Cerebellar cortex (tissue), 1 donor: ENCODE results near the gene NTRK2.

Experiments used
- DNase-seq: peaks from one replicate; pipeline ENCODE4 v3.0.0-alpha.2; 2015; ENCODE audit warnings: low spot score

The NTRK2 gene

DNA sequence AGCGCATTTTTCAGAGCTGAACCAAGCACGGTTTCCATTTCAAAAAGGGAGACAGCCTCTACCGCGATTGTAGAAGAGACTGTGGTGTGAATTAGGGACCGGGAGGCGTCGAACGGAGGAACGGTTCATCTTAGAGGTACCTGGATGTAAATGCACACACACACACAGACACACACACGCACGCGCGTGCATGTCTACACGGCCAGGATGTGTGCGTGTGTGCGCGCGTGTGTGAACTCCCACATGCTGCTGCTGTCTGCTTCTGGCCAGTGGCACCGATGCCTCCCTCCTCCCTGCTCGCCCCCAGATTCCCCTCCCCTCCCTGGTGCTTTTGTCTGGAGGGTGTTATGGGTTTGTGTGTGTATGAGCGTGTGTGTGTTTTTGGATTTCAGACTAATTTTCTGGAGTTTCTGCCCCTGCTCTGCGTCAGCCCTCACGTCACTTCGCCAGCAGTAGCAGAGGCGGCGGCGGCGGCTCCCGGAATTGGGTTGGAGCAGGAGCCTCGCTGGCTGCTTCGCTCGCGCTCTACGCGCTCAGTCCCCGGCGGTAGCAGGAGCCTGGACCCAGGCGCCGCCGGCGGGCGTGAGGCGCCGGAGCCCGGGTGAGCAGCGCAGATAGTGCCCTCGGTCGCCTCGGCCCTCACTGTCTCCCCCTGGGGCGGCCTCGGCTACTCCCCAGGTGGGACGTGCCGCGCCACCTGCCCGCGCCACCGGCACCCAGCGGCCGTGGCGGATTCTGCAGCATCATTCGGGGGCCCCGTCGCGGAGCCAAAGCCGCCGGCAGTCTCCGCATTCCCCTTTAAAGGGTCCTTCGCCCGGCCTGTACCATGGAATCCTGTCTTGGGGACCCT, at the start of gene NTRK2:
Gene NTRK2 (plus strand): TSS at position 442 of the 850 bp plus-strand sequence. CDS start 1,020 bp downstream, outside the sequence.
- DNase-seq = peak; percentile 75

- no peak for DNase-seq
Observed at GRCh38 chr9:84620338-84620737, 49.2 kb upstream of the NTRK2 start.

DNA sequence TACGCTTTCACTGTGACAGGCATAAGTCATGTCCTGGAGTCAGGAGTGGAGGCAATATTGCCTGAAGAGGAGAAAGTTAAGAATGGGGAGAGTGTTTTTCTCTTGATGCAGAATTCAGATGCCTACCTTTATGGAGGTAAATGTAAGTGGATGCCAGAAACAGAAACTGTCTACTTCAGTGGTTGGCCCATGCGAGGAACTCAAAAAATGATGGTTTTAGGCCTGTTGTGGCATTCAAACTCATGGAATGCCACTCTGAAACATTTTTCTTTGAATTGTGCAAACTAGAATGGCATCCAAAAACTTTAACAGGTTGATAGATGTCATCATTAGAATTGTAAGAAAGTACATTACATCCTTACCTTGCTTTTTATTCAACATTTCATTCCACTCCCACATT, 47.7 kb upstream of the NTRK2 start:
- no peak for DNase-seq

DNA sequence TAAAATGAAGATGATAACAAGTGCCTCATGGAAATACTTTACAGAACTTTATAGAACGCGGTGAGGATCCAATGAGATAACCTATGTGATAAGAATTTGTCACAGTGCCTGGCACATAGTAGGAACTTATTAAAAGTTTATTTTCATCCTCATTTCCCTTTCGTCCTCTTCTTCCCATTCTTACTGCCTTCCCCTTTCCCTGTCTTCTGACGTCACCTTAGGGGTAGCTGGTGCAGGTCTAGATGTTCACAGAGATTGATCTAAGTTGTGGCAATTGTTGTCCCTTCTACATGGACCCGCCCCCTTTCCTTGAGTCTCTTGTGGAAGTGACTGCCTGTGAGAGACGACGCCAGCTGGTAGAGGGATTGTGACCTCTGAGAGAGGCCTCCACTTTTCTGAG, 46.5 kb upstream of the NTRK2 start:
- DNase-seq = no peak

DNA sequence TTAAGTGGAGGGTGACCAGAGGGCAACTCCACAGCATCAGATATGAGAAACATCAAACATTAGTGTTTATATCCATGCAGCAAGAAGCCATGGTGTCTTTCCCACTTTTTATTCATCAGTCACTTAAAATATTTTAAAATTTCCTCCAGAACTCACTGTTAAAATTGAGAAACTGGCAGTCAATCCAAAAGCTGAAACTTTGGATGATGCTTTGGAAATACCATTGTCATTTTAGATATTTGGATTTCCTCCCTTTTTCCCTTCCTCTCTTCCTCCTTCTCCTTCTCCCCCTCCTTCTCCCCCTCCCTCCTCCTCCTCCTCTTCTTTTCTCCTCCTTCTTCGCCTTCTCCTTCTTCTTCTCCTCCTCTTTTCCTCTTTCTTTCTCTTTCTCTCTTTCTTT, 33.1 kb upstream of the NTRK2 start:
- no peak for DNase-seq

DNA sequence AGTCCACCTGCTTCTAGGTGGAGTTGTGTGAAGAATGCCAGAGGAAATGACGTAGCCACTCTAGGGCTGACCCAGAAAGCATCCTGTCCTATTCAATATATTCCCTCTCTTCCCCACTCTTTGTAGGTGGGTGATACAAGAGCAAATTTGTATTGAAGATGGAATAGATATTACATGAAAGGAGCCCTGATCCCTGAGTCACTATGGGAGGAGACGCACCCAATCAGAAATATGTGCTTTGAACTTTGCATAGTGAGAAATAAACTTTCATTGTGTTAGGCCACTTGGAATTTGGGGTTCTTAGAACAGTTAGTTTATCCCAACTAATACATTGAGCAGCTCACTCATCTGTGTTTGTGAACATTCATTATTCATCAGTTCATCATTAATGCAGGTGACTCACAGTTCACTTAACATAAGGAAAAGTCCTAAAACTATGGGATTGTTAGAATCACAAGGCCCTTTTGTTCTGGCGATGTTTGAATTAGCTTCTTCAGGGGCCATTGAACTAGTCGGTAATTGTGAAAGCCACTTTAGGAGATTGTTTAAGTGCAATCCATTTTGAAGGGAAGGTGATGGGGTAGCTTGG, 26.9 kb upstream of the NTRK2 start:
- DNase-seq = no peak

DNA sequence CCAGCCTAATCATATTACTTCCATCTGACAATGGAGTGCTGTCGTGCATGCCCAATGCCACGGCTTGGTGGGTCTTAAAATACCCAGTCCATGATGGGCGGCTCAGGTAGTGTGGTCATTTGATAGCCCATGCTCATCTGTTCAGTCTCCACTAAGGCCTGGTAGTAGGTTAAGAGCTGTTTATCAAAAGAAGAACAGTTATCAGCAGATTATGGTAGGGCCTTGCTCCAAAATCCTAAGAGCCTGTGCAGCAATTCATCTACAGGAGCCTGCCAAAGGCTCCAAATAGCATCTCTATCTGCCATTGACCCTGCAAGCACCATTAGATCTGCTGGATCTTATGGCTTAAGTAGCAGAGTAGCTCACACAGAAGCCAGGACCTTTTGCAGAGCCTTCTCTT, 21.8 kb upstream of the NTRK2 start:
- no peak for DNase-seq

- DNase-seq = peak; percentile 58
Observed at GRCh38 chr9:84652496-84653120, 16.9 kb upstream of the NTRK2 start.

GRCh38 chr9:84655447-84655846, 14.1 kb upstream of the NTRK2 start:
- no peak for DNase-seq

- no peak for DNase-seq
Observed at GRCh38 chr9:84659313-84659712, 10.2 kb upstream of the NTRK2 start.

GRCh38 chr9:84659773-84660172, 9.8 kb upstream of the NTRK2 start:
- no peak for DNase-seq

- DNase-seq = peak; percentile 68
Observed at GRCh38 chr9:84667571-84668195, 1.8 kb upstream of the NTRK2 start.

DNA sequence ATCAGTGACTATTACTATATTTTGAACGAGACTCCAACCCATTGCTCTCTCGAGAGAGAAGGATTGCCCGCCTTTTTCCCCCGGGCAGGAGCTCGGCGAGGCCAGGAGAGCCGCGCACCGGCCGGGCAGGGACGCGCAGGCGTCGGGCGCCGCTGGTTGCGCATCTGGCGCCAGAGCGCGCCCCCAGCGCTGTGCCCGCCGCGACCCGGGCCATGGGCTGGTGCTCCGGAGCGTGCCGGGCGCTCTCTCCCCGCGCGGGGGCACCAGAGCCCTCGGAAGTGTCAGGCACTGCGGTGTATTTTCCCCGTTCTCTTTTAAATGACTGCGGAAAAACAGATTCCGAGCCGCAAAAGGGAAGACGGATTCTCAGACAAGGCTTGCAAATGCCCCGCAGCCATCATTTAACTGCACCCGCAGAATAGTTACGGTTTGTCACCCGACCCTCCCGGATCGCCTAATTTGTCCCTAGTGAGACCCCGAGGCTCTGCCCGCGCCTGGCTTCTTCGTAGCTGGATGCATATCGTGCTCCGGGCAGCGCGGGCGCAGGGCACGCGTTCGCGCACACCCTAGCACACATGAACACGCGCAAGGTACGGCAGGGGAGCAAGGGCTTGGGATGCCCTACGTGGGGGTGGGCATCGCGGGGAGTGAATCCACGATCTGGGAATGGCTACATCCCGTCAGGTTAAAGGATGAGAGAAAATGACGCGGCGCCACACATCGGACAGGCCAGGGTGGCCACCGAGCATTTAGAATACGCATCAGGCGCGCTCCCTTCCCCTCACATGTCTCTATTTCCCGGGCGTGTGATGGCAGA, 1.1 kb upstream of the NTRK2 start:
- DNase-seq = peak; percentile 81

DNA sequence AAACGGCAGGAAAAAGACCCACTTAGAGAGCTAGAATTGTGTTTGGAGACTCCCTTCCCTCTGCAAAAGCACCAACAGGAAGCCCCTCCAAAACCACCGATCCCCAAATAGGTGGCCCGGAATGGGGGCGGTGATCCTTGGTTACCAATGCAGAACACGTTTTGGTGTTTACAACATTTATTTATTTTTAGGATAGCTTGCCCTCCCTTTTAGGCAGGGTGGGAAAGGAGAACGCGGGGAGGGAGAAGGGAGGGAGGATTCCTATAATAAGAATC, 579 bp upstream of the NTRK2 start:
- DNase-seq = no peak

GRCh38 chr9:84670138-84671041, 861 bp downstream of the NTRK2 start:
- DNase-seq = peak; percentile 69

DNA sequence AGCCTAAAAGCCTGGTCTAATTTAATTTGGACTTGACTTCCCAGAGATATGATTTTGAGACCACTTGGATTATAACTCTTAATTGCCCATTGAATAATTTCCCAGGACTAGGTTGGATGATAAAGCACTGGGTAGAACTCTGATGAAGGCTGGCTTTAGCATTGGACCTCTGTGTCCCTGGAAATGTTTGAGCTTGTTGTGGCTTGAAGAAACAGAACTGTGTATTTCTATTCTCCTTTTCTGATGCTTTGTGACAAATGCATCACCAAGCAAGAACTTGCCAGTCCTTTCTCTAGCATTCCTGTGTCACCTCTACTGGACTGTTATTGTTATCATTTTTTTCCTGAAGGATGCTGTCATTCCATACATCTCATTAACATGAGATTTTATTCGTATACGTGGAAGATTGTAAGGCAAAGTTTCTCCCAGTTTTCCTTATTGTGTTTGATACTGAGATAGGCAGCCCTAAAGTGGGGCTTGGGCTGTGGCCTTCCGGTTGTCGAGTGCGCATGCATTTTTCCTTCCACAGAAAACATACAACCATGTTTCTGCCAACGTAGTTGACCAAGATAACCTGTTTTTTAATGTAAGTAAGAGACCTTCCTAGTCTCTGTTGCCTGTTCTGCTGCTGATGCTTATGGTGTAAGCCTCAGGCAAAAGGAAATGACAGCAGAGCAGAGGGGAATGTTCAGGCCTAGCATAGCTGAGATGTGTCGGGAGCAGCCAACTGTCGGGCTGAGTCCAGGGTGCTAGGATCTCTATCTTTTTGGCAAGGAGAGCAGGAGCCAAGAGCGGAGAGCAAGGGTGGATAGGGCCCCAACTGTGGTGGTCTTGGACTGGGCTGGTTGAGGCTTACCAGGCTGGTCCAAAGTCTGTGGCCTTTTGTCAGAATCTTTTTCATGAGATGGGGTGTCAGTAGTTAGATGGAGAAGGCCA, 2.3 kb downstream of the NTRK2 start:
- peak; percentile 70 for DNase-seq

DNA sequence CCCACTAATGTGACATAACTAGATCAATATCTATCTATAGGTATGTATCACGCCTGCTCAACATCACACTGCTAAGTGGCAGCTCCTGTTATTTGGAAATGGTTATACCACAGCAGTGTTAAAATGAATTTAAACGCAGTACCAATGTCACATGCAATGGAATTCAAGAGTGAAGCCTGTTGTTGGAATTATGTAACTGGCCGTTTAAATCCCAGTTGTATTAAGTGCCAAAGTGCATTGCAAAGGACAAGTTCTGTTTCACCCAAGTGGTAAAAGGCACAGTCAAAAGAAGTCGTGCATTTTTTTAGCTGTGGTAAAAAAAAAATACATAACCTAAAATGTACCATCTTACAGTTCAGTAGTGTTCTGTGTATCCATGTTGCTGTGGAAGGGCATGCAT, 4.3 kb downstream of the NTRK2 start:
- DNase-seq = peak; percentile 66

GRCh38 chr9:84677080-84677479, 7.6 kb downstream of the NTRK2 start:
- no peak for DNase-seq

GRCh38 chr9:84679571-84679970, 10.0 kb downstream of the NTRK2 start:
- no peak for DNase-seq
